Measurements from ENCODE around the gene WHRN. TPM values are rescaled to one million over a fixed set of nuclear protein-coding genes. Genes with fewer than 3 reads are reported as not detected.

The WHRN gene
- total and polyA plus RNA-seq, 2 of the 8 experiments (the other 6 are each of a cell fraction or from before 2014, with no cell fraction given): 4.4 to 7.7 TPM

GRCh38 chr9:114404531-114404930 is 100.7 kb downstream of the WHRN start:
- ChIA-PET CTCF (ENCODE audit: partially characterized antibody) (interaction anchor here (0.9 to 11.0 kb wide), 20 partner anchors 10 to 611 kb away, joined by 3 to 271 read pairs (median 12); partner anchors contain the start of genes AKNA, ATP6V1G1 and TEX53), POLR2A (ENCODE audit: partially characterized antibody) (interaction anchor here (1.1 to 2.4 kb wide), 2 partner anchors 10 to 30 kb away, joined by 3 to 6 read pairs; no protein-coding TSS in a partner anchor)
- no peak overlapping the region for H2BK12ac ChIP-seq (ENCODE audit: low read depth, low read length)
- peaks cover 0 to 15% (median 6%) of the 10 kb centered on the region in 4 experiments; a peak in 6 of 7 replicates for H3K4me1 ChIP-seq (replicated peaks in 1 of 4; ENCODE audit: control insufficient read depth in 3 of 4, insufficient read depth in 4 of 4, low read length in 3 of 4)
- no peak overlapping the region for H3K23ac ChIP-seq (ENCODE audit: insufficient read length)
- no peaks in the 10 kb centered on the region for H3K9me3 ChIP-seq (ENCODE audit: insufficient read depth in 2 of 2, low read depth in 1 of 2, low read length in 1 of 2)
- H3K23me2 ChIP-seq (ENCODE audit: low read depth, low read length): no peaks in the 10 kb centered on the region
- no peaks in the 10 kb centered on the region for H3K79me2 ChIP-seq (ENCODE audit: control insufficient read depth in 1 of 2, insufficient read depth in 2 of 2, low read length in 2 of 2)
- no peak overlapping the region for H3K18ac ChIP-seq (ENCODE audit: extremely low read depth, low read length)
- H3K27ac ChIP-seq (ENCODE audit: low read depth, low read length): no peak overlapping the region
- H3K4ac ChIP-seq (replicated peaks; ENCODE audit: insufficient read length, low read depth, low read length): no peak overlapping the region
- H4K20me1 ChIP-seq (replicated peaks in 1 of 2; ENCODE audit: control insufficient read depth in 1 of 2, insufficient read depth in 2 of 2, low read length in 2 of 2): no peaks in the 10 kb centered on the region
- H3K4me3 ChIP-seq (ENCODE audit: extremely low read depth in 1 of 4, insufficient read depth in 2 of 4, low read depth in 3 of 4, low read length in 4 of 4): no peak overlapping the region
- no peak overlapping the region for H3K4me2 ChIP-seq (ENCODE audit: insufficient read depth in 1 of 2, low read depth in 2 of 2, low read length in 2 of 2)
- no peak for DNase-seq (ENCODE audit: low read depth in 1 of 2, low spot score in 2 of 2)
- H4K91ac ChIP-seq (replicated peaks; ENCODE audit: insufficient read length, low read length): no peak overlapping the region
- no peak overlapping the region for H2AK5ac ChIP-seq (ENCODE audit: low read depth, low read length)
- no peaks in the 10 kb centered on the region; a peak in 1 of 8 replicates for H3K36me3 ChIP-seq (ENCODE audit: control insufficient read depth in 2 of 4, insufficient read depth in 4 of 4, low read length in 3 of 4)
- no peak overlapping the region for H2BK15ac ChIP-seq (ENCODE audit: low read length)
- H3K27me3 ChIP-seq (replicated peaks in 1 of 4; ENCODE audit: control insufficient read depth in 3 of 4, extremely low read depth in 1 of 4, insufficient read depth in 3 of 4, low read length in 3 of 4): no peaks in the 10 kb centered on the region
- no peak overlapping the region for H2AFZ ChIP-seq (ENCODE audit: low read length)
- no peak overlapping the region for H3K14ac ChIP-seq (ENCODE audit: insufficient read length)
- no peak overlapping the region for H4K8ac ChIP-seq (ENCODE audit: extremely low read depth, insufficient read depth, low read length)
- H3K79me1 ChIP-seq (ENCODE audit: low read depth, low read length): no peaks in the 10 kb centered on the region
- H3K9ac ChIP-seq (replicated peaks in 1 of 4; ENCODE audit: extremely low read depth in 1 of 4, low read depth in 3 of 4, low read length in 3 of 4): no peak overlapping the region
- H3K56ac ChIP-seq (replicated peaks; ENCODE audit: insufficient read length, low read depth, low read length): no peak overlapping the region
- 85% methylated on average over 2 of the region's 2 CpGs; no CpG with 5 or more reads in 1 of the 2 experiments for WGBS, 2 experiments (ENCODE audit: extremely low coverage in 1 of 2, insufficient coverage in 1 of 2, insufficient read length in 1 of 2, insufficient replicate concordance in 2 of 2, low coverage in 1 of 2, low lambda C conversion rate in 2 of 2, missing lambda C conversion rate in 1 of 2)
- H2BK120ac ChIP-seq (replicated peaks; ENCODE audit: low read depth, low read length): no peak overlapping the region
- H2BK20ac ChIP-seq (ENCODE audit: low read length): no peak overlapping the region
- H4K5ac ChIP-seq (ENCODE audit: insufficient read length, low read depth, low read length): no peak overlapping the region
- FAIRE-seq: no peak
- no peak overlapping the region for H2BK5ac ChIP-seq (ENCODE audit: low read depth, low read length)
- TF ChIP-seq EGR1 (IDR thresholded peaks at IDR 0.05; ENCODE audit: borderline replicate concordance, low read depth, low read length) (no peak), JUND (IDR thresholded peaks at IDR 0.05; ENCODE audit: low read length) (no peak), TBP (IDR thresholded peaks at IDR 0.05; ENCODE audit: low read depth, low read length) (no peak), TAF7 (optimal IDR thresholded peaks at IDR 0.05; ENCODE audit: borderline replicate concordance, low read depth, low read length) (no peak), SIN3A (conservative IDR thresholded peaks at IDR 0.05 in 1 of 2, IDR thresholded peaks at IDR 0.05 in 1 of 2; ENCODE audit: low read depth in 1 of 2, low read length in 2 of 2) (no peak), FOSL1 (IDR thresholded peaks at IDR 0.05; ENCODE audit: insufficient read depth, low read depth, low read length) (no peak), CEBPB (IDR thresholded peaks at IDR 0.05; ENCODE audit: low read depth, low read length) (no peak), SAP30 (IDR thresholded peaks at IDR 0.05; ENCODE audit: insufficient read depth, insufficient replicate concordance, low read length) (no peak), RFX5 (IDR thresholded peaks at IDR 0.05; ENCODE audit: borderline replicate concordance, low read depth, low read length) (no peak), GTF2F1 (IDR thresholded peaks at IDR 0.05; ENCODE audit: borderline replicate concordance, low read depth, low read length) (no peak), YY1 (IDR thresholded peaks at IDR 0.05; ENCODE audit: low read depth, low read length) (no peak), BACH1 (IDR thresholded peaks at IDR 0.05; ENCODE audit: low read length) (no peak), POU5F1 (IDR thresholded peaks at IDR 0.05; ENCODE audit: low read depth, low read length) (no peak)
- TF ChIP-seq, protein P1, sequence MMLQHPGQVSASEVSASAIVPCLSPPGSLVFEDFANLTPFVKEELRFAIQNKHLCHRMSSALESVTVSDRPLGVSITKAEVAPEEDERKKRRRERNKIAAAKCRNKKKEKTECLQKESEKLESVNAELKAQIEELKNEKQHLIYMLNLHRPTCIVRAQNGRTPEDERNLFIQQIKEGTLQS (IDR thresholded peaks at IDR 0.05; ENCODE audit: insufficient read depth, low read depth, low read length): no peak

All from H1 (cell line).